Measurements from ENCODE around the gene TAS1R3.

Gene TAS1R3

GRCh38 chr1:1356166-1356795 is 25.2 kb downstream of the TAS1R3 start:
- peak overlapping the region; percentile 77 for H3K4me3 ChIP-seq (replicated peaks; ENCODE audit: low read depth, low read length)

GRCh38 chr1:1356796-1357401 is 25.8 kb downstream of the TAS1R3 start:
- H3K4me3 ChIP-seq (replicated peaks; ENCODE audit: low read depth, low read length), result peak overlapping the region; percentile 77
- no peak for DNase-seq (ENCODE audit: extremely low read depth, low read depth)
- TF ChIP-seq CTCF (IDR thresholded peaks at IDR 0.05; ENCODE audit: low read depth, low read length, missing control alignments), result no peak

More at GRCh38 chr1:1356166-1356795, 25.2 kb downstream of the TAS1R3 start:
- no peak for DNase-seq (ENCODE audit: extremely low read depth, low read depth)
- TF ChIP-seq CTCF (IDR thresholded peaks at IDR 0.05; ENCODE audit: low read depth, low read length, missing control alignments), result no peak

- no peak for DNase-seq (ENCODE audit: extremely low read depth, low read depth)
- TF ChIP-seq CTCF (IDR thresholded peaks at IDR 0.05; ENCODE audit: low read depth, low read length, missing control alignments), result no peak
- peak overlapping the region; percentile 77 for H3K4me3 ChIP-seq (replicated peaks; ENCODE audit: low read depth, low read length)
These were observed 26.9 kb downstream of the TAS1R3 start for GRCh38 chr1:1357871-1358432.

- no peak for DNase-seq (ENCODE audit: extremely low read depth, low read depth)
- peak within 1 kb of the TSS; percentile 77 for H3K4me3 ChIP-seq (replicated peaks; ENCODE audit: low read depth, low read length)
- TF ChIP-seq CTCF (IDR thresholded peaks at IDR 0.05; ENCODE audit: low read depth, low read length, missing control alignments), result no peak
These were observed 27.6 kb downstream of the TAS1R3 start, which contains the start of gene MXRA8 for GRCh38 chr1:1358433-1359271. MXRA8 (minus strand) TSS chr1:1358555; CDS start chr1:1358504, 51 bp downstream.

- DNase-seq (ENCODE audit: extremely low read depth, low read depth), result no peak
- H3K4me3 ChIP-seq (replicated peaks; ENCODE audit: low read depth, low read length), result peak overlapping the region; percentile 77
- no peak for TF ChIP-seq CTCF (IDR thresholded peaks at IDR 0.05; ENCODE audit: low read depth, low read length, missing control alignments)
These were observed 28.2 kb downstream of the TAS1R3 start for GRCh38 chr1:1359308-1359663.

GRCh38 chr1:1359664-1360468 is 28.8 kb downstream of the TAS1R3 start:
- H3K4me3 ChIP-seq (replicated peaks; ENCODE audit: low read depth, low read length), result peak overlapping the region; percentile 77
- no peak for DNase-seq (ENCODE audit: extremely low read depth, low read depth)
- no peak for TF ChIP-seq CTCF (IDR thresholded peaks at IDR 0.05; ENCODE audit: low read depth, low read length, missing control alignments)
